IPS DF 19.7 (cell line): ENCODE data around the gene TMEM38B.

Source experiments
- DNase-seq: peaks from one replicate; pipeline ENCODE4 v3.0.0-alpha.2; 2013; ENCODE audit warnings: low read depth, low spot score

The TMEM38B gene, protein sequence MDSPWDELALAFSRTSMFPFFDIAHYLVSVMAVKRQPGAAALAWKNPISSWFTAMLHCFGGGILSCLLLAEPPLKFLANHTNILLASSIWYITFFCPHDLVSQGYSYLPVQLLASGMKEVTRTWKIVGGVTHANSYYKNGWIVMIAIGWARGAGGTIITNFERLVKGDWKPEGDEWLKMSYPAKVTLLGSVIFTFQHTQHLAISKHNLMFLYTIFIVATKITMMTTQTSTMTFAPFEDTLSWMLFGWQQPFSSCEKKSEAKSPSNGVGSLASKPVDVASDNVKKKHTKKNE

DNA sequence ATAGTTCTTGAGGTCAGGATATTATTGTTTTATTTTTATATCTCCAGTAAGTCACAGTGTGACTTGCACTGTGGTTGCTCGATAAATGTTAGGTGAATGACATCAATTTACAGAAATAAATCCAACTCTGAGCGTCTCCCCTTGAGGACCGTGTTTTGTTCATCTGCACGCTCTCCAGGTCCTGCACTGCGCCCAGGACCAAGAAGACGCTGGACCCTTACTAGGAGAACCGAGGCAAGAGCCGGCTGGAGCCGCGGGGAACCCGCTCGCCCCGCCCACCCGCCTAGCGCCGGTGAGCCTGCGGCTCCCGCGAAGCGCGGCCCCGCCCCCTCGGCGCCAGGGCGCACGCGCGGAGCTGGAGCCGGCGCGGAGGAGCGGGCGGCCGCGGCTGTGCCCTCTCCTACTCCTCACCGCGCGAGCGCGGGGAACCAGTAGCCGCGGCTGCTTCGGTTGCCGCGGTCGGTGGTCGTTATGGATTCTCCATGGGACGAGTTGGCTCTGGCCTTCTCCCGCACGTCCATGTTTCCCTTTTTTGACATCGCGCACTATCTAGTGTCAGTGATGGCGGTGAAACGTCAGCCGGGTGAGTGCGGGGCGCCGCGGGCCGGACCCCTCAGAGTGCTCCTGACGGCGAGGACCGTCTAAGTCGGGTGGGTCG is at the start of gene TMEM38B:
Gene TMEM38B, plus strand, starts transcription at position 352 of the 658 bp plus-strand sequence. Its CDS starts 120 bp downstream, at position 472.
- no peak for DNase-seq

DNA sequence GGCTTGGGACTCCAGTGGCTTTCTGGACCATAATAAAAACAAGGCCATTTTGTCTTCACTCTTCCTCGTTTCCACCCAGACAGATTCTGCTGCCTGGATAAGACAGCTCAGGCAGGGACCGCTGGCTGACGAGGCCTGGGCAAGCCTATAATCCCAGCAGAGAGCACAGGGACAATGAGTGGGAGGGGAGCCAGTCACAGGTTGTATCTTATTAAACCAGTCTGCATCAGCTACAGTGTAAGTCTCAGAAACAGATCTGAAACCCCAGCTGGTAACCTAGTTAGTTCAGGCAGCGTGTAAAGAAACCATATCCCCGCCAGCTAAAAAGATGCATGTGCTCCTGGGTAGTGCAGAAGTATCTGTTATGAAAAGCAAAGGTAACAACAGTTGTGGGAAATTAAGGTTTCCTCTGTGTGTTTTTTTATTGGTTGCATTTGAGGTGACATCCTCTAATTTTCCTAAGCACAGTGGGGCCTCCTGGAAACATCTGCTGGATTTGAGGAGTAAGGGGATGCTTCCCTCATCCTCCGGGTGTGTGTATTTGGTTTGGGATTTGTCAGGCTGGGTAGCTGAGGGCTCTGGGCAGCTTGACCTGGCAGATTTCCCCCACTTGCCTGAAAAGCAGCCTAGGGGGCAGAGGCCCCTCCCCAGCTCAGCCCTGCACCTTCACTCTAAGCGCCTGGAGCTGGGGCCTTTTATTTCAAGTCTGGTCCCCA is 47.3 kb upstream of the TMEM38B start:
- DNase-seq: no peak

DNA sequence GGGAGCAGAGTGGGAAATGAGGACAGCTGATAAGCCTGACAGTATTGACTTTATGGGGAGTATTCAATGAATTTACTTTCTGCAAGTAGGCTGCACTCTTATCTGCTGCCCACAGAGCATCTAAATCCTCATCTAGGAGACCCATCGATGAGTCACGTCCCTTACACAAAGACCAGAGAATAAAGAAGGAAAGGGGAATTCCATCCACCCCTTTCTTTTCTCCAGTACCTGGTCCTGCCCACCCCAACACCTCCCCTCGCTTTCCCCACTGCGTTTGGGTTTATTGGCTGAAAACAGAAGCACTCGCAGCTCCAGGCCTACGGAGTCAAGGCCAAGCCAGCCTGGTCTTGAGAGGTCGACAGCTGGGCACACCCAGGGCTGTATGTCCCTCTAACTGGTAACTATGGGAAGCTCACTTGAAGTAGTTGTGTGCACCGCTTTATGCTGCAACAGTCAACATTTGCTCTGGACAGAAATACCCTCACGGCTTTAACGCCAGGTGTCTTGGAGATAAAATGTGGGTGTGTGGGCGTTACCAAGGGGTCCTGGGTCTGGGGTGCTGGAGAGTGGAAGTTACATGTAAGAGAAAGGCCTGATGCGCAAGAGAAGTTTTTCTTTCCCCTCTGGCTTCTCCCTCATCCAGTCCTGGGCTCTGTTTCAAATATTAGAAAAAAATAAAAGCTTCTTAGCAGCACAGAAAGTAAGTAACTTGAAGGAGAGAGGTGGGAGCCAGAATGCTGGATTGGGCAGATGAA is 46.6 kb upstream of the TMEM38B start:
- peak; percentile 7 for DNase-seq

DNA sequence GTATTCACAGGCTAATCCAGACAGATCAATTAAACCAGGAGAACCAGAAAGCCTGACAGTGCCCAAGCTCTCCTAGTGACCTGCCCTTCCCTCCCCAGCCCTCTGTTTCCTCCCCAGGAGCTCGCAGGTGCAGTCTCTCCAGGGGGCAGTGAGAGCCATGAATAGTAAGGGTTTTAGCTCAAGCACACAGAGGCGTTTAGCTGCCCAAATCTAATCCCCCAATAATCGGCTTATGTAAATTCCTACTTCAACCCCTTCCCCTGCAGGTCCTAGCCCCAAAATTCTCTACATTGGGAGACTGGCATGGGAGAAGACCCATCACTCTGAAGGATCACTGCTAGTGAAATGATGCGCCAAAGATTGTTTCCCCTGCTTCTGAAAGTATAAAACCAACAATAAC is 42.5 kb upstream of the TMEM38B start:
- no peak for DNase-seq

DNA sequence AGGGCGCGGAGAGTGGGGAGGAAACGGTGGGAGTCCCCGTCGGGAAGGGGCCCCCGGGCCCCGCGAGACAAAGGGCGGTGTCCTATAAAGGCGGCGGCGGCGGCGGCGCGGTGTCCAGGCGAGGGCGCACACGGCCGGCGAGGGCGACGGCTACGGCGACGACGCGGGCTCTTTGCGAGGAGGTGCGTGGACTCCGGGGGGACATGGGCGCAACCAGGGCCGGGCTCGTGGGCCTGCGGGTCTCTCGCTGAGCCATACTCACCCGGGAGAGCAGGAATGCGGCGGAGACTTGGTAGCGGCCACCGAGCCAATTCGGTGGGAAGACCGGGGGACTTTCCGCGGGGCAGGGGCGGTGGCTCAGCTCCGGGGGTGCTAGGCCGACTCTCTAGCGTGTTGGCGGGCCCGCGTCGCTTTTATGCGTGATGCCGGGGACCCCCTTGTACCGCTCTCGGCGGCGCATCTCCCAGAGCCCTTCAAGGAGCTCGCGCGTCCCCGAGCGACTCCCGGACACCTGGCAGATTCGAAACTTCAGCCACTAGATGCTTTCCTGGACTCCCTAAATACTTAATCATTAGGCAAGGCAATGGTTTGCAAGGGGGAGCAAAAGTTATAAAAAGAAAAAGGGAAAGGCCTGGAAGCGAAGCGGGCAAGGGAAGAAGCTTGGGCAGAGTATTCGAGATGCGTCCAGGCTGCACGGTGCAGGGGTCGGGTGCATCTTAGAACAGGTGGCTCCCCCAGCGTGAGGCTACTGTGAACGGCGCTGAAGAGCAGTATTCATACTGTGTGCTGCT is 38.0 kb upstream of the TMEM38B start:
- no peak for DNase-seq

DNA sequence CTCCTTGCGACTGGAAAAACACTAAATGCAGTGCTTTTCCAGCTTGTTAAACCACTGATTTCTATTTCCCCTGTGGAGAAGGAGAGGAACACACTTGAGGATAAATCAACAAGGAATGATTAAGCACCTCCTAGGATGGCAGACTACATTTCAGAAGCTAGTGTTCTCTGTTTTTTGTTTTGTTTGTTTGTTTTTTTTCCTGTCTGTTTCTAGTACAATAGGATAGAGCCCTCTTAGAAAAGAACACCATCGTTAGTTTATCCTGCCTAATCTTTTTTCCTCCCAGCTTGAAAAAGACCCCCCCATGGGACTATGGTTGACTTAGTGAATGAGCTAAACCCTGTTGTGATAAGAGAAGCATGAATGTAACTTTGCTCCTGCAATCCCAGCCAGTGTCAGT is 36.0 kb upstream of the TMEM38B start:
- no peak for DNase-seq

DNA sequence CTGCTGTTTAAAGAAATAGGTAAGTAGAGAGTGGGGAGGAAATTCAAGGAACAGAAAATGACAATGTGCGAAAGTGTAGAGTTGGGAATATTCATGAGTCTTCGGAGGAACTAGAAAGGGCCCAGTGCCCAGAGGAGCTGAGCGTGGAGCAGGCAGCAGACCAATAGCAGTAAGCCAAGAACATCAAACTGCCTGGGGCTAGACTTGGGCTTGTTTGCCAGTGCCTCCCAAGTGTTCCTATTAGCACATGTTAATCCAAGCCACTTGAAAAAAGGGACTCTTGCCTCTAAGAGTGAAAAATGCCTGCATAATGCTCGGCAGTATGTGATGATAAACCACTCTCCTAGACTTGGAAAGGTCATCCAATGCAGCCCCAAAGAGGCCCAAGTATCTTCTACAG is 33.3 kb upstream of the TMEM38B start:
- DNase-seq: no peak

DNA sequence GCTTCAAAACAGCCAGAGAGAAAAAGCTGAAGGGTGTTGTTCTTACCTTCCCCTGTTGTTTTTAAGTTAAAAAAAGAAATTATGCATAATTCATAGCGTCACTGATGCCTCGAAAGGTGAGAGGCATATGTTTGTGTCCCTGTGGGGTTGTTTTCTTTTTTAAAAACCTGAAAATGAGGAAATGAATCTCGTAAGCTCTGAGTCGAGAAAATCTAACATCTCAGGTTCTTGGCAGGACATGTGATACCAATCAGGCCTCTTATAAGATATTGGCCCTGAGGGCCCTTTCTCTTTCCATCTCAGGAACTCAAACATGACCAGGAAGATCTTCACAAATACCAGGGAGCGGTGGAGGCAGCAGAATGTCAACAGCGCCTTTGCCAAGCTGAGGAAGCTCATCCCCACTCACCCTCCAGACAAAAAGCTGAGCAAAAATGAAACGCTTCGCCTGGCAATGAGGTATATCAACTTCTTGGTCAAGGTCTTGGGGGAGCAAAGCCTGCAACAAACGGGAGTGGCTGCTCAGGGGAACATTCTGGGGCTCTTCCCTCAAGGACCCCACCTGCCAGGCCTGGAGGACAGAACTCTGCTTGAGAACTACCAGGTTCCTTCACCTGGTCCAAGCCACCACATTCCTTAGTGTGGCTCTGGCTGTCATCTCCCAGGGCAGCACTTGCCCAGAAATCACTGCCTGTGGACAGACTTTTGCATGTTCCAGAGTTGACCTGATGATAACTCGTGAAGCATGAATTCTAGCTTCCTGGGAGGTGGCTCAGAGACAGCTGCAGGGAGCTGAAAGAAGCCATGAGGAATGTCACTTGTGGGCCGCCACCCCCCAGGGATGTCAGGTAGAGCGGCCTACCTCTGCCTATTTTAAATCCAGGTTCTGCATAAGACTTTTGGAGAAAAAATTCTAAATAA is 31.9 kb upstream of the TMEM38B start, which contains the start of gene TAL2:
Gene TAL2, plus strand, starts transcription at position 274 of the 921 bp plus-strand sequence. Its CDS starts 40 bp downstream, at position 314.
- DNase-seq: no peak

DNA sequence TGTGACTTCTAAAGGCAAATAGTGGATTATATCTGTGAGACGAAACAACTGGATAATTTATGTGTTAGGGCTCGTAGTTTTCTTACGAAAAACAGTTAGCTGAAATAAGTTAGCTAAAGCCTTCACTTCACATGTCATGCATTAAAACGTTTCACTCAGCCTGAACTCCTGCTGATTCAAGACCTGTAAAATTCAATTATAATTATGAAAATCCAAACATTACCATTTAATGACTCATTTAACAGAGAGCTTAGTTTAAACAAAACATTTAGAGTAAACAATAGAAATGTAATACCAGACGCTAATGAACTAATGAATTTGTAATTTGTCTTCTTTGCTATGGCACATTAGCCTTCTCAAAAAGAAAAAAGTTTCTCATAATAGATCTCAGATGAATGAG is 30.4 kb upstream of the TMEM38B start:
- no peak for DNase-seq

DNA sequence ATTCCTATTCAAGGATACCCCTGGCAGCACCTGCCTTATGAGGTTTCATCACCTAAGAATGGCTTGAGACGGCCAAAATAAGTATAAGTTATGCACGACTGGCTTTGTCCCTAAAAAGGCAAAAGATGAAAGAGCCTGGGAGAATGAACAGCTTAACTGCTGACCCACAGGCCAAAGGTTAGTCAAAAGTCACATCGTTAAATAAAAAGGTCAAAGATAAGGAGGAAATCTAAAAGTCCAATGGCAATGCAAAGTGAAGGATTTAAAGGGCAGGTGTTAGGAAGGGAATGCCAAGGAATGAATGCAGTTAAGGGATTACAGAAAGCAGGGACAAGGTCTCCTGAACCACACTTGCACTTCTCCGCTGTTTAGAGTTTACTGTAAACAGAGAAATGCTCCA is 26.5 kb upstream of the TMEM38B start:
- DNase-seq: no peak

DNA sequence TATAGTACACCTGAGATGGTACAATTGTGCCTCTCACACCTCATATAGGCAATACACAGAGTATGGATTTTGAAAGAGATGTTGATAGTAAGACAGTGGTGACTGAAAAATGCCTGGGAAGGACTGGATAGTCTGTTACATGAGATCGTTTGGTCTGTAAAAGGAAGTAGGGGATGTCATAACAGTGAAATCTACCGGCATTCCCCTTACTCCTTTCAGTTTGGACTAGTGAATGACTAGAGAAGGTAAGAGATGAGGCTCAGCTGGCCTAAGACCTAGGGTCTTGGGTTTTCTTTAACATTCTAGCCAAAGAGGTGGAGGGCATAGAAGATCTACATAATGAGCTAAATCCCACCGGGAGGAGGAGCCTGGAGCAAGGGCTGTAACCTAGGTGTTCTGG is 24.0 kb upstream of the TMEM38B start:
- no peak for DNase-seq

DNA sequence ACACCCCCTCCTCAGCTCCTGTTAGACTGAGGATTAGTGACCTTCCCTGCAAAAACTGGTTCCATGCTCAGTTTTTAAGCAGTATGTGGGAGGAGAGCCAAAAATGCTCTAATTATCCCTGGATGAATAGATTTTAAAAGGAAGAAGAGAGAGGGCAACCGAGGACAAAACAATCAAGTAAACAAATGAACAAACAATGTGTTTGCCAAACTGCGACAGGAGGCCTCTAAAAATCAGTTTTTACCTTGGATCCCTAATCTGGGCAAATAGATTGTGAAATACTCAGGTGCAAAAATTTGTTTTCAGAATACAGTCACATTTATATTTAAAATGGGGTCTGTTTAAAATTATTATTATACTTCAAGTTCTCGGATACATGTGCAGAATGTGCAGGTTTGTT is 23.6 kb upstream of the TMEM38B start:
- no peak for DNase-seq

DNA sequence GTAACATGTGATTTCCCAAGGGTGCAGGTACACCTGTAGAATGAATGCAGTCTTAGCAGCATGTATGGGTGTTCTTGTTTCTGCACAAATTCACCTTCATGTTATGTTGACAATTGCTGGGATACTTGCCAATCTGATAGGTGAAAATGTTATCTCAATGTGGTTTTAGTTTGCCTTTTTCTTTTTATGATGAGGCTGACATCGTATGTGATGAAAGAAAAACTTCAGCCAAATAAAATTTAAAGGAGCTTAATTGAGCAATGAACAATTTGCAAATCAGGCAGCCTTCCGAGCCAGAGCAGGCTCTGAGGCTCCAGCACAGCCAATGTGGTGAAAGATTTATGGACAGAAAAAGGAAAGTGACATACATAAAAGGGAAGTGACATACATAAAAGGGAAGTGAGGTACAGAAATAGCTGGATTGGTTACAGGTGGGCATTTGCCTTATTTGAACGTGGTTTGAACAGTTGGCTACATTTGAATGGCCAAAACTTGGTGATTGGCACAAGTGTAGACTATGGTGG is 21.6 kb upstream of the TMEM38B start:
- DNase-seq: no peak

DNA sequence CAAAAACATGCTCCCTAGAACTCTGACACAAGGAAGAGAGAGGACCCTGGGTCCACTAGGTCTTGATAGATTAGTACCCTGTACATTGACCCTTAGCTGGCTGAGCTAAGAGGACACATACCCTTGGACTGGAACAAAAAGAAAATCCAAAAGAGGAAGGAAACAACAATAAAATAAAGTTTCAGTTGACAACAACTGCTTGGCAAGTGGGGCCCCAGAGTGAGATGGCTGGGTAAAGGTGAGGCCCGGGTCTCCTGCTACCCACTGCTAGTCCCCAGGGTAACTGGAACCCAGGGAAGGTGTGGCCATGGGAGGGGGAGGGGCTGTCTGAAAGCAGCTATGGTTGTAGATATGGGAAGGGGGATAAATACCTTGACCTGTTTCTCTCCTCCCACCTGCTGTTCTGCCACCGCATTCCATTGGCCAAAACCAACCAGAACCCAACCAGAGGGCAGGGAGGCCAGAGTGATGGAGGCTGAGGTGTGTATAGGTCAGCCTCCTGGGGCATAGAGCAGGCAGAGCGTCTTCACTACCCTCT is 20.4 kb upstream of the TMEM38B start:
- no peak for DNase-seq

DNA sequence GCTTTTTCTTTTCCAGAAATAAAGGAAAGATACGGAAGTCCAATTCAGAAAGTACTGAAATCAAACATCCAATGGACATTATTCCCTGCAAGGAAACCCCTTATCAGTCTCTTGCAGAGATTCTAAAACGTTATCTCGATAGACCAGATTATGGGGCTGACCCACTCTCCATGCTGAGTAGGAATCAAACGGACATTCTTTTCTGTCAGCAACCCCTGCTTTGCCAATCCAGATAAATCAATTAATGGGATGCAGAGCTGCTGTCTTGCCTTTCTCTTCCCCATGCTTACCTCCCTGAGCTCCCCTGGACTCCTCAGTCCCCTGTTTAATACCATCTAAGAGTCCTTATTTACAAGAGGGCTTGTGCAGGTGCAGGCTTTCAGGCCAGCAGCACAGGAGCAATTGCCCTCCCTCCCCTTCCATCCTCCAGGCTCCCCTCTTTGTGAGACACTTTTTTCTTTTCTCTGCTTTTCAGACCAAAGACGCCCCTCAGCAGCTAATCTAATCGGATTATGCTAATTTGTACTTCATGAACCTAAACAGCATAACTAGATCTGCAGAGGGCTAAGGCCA is 17.9 kb upstream of the TMEM38B start:
- DNase-seq: no peak

DNA sequence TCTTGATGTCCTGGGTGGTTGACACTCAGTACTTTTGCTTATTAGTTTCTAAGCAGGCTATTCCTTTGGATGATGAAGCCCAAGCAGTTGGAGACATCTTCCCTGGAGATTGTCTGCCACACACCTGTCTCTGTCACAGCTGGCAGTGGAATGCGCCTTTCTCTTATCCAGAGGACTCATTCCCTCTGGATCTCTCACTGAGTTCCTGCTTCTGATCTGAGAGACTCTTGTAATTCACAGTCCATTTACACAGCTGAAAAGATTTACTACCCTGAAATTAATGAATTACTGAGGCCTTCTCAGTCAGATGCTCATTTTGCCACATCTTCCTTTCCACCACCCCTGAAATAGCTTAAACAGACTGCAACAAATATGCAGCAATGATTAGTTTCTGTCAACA is 16.2 kb upstream of the TMEM38B start:
- DNase-seq: no peak

DNA sequence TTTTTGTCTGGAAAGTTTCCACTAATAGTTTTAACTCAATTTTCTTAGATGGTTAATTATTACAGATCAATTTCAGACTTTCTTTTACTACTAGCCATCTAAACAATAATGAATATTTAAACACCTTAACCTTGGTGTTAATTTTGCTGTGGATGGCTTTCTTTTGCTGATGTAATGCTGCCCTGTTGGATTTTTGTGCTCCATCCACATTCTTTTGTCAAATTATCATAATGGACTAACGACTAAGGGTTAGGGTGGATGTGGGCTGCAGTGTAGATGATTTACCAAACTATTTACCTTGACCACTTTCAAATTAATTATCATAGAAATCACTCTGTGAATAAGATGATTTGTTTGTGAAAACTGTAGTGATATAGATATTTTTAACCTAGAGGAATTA is 15.6 kb upstream of the TMEM38B start:
- no peak for DNase-seq

DNA sequence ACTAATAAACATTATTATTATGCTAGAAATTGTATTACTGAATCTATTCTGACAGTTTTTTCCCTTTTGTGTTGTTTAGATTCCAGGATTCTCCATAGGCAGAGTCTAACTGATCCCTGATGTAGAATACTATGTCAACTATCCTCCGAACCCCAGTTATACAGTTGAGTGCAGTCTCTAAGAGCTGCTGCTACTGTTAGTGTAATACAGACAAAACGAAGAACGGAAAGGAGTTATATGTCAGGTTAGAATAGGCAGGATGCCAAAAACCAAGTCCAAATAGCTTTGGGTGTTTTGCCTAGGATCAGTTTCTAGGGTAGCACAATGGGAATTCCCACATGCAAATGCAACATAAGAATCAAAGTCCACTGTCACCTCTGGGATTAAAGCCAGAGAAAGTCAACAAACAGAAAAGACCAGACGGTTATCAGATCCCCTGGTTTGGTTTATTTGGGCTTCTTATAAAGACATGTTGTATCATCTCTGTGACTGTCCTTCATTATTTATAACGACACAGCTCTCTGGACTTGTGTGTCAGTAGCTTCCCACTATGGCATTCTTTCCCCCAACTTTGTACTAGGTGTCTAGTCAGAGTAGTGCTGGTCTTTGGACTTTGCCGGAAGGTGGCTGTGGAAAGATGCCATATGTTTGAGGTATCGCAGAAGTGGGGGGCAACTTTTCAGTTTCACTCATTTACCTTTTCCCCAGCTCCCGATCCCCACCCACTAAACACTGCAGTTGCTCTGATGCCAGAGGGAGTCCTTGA is 14.9 kb upstream of the TMEM38B start:
- no peak for DNase-seq
